ENCODE data around the gene TMEM81.
A peak's percentile ranks its signal among the peaks of the same experiment; 100 is the strongest.

The TMEM81 gene

DNA sequence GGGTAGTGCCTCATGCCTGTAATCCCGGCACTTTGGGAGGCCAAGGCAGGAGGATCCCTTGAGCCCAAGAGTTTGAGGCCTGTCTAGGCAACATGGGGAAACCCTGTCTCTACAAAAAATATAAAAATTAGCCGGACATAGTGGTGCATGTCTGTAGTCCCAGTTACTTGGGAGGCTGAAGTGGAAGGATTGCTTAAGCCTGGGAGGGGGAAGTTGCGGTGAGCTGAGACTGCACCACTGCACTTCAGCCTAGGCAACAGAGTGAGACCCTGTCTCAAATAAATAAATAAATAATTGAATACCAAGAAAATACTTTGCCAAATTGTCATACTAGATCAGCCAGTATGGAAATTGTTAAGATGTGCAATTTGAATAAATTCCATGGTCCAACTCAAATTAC lies 43.4 kb upstream of the TMEM81 start:
- Histone ChIP-seq H3K4me3 (ENCODE audit: low read depth, low read length) (no peak overlapping the region), H2BK5ac (ENCODE audit: low read depth, low read length, poor library complexity) (no peak overlapping the region), H3K79me1 (ENCODE audit: low read length) (no peaks in the 10 kb centered on the region), H2BK120ac (ENCODE audit: insufficient read depth, low read length, poor library complexity) (no peak overlapping the region), H4K8ac (ENCODE audit: low read depth, low read length) (no peak overlapping the region), H3K4me2 (ENCODE audit: low read length) (no peak overlapping the region), H2AK5ac (ENCODE audit: low read length) (no peak overlapping the region), H3K4ac (ENCODE audit: low read depth, low read length) (no peak overlapping the region), H3K14ac (ENCODE audit: low read length) (no peak overlapping the region), H3K79me2 (ENCODE audit: control insufficient read depth, insufficient read depth, low read length, poor library complexity) (no peaks in the 10 kb centered on the region), H3K18ac (ENCODE audit: low read length) (no peak overlapping the region), H3K9ac (ENCODE audit: low read length) (no peak overlapping the region), H4K91ac (ENCODE audit: low read depth, low read length) (no peak overlapping the region), H3K27ac (ENCODE audit: low read depth, low read length) (no peak overlapping the region), H3K23ac (ENCODE audit: low read length) (no peak overlapping the region), H4K12ac (ENCODE audit: low read depth, low read length) (no peak overlapping the region), H2BK12ac (ENCODE audit: low read length) (no peak overlapping the region), H3K27me3 (ENCODE audit: insufficient read depth, low read length) (no peaks in the 10 kb centered on the region), H3K36me3 (ENCODE audit: control insufficient read depth in 1 of 2, insufficient read depth in 2 of 2, low read length in 2 of 2) (no peaks in the 10 kb centered on the region), H2AFZ (ENCODE audit: insufficient read depth, low read length, poor library complexity) (no peak overlapping the region), H3K4me1 (ENCODE audit: control insufficient read depth in 1 of 2, insufficient read depth in 2 of 2, low read length in 2 of 2) (peaks cover 0 to 2% of the 10 kb centered on the region in 2 experiments), H3K9me3 (ENCODE audit: insufficient read depth, low read depth, low read length) (no peaks in the 10 kb centered on the region)
- no CpG with 5 or more reads among the region's 3 CpGs for WGBS (ENCODE audit: extremely low coverage, insufficient coverage, insufficient read length)
- DNase-seq = no peak

DNA sequence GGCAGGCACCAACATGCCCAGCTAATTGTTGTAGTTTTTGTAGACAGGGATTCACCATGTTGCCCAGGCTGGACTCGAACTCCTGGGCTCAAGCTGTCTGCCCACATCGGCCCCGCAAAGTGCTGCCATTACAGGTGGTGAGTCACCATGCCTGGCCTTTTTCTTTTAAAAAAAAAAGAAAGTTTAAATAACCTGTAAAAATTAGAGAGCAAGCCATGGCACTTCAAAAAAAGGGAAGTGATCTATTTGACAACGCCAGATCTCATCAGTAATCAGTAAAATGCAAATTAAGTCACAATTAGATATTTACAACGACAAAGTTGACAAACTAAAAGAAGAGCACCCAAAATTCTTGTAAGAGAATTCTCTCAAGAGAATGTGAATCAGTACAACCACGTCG lies 40.5 kb upstream of the TMEM81 start:
- Histone ChIP-seq H3K23ac (ENCODE audit: low read length) (no peak overlapping the region), H4K8ac (ENCODE audit: low read depth, low read length) (no peak overlapping the region), H4K91ac (ENCODE audit: low read depth, low read length) (no peak overlapping the region), H2AK5ac (ENCODE audit: low read length) (no peak overlapping the region), H3K27ac (ENCODE audit: low read depth, low read length) (no peak overlapping the region), H3K27me3 (ENCODE audit: insufficient read depth, low read length) (no peaks in the 10 kb centered on the region), H3K4me2 (ENCODE audit: low read length) (no peak overlapping the region), H3K4ac (ENCODE audit: low read depth, low read length) (no peak overlapping the region), H3K9ac (ENCODE audit: low read length) (no peak overlapping the region), H3K4me1 (ENCODE audit: control insufficient read depth in 1 of 2, insufficient read depth in 2 of 2, low read length in 2 of 2) (peaks cover 2 to 6% of the 10 kb centered on the region in 2 experiments), H3K18ac (ENCODE audit: low read length) (no peak overlapping the region), H3K79me2 (ENCODE audit: control insufficient read depth, insufficient read depth, low read length, poor library complexity) (peaks cover 8% of the 10 kb centered on the region), H3K36me3 (ENCODE audit: control insufficient read depth in 1 of 2, insufficient read depth in 2 of 2, low read length in 2 of 2) (no peaks in the 10 kb centered on the region), H2BK120ac (ENCODE audit: insufficient read depth, low read length, poor library complexity) (no peak overlapping the region), H2AFZ (ENCODE audit: insufficient read depth, low read length, poor library complexity) (no peak overlapping the region), H3K4me3 (ENCODE audit: low read depth, low read length) (no peak overlapping the region), H3K79me1 (ENCODE audit: low read length) (peaks cover 3% of the 10 kb centered on the region), H3K9me3 (ENCODE audit: insufficient read depth, low read depth, low read length) (no peaks in the 10 kb centered on the region), H2BK5ac (ENCODE audit: low read depth, low read length, poor library complexity) (no peak overlapping the region), H3K14ac (ENCODE audit: low read length) (no peak overlapping the region), H4K12ac (ENCODE audit: low read depth, low read length) (no peak overlapping the region), H2BK12ac (ENCODE audit: low read length) (no peak overlapping the region)
- DNase-seq = no peak
- no CpG with 5 or more reads among the region's 7 CpGs for WGBS (ENCODE audit: extremely low coverage, insufficient coverage, insufficient read length)

DNA sequence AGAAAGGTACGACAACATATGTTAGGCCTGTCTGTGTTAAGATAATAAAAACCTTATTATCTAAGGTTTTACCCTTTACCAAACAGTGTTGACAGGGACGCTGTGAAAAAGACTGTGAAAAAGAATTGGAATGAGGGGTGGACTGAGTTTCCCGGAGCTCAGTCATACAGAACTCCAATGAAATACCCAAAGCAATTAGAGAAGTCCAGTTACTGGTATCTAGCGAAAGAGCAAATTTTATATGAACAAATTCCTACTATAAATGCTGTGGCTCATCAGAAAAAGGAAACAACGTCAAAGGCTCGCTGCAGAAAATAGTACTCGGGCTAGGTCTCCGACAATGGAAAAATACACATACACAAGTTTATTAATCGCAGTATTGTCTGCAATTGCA lies 38.2 kb upstream of the TMEM81 start:
- H4K8ac ChIP-seq (ENCODE audit: low read depth, low read length) = peak overlapping the region; percentile 94
- no peak overlapping the region for H2BK12ac ChIP-seq (ENCODE audit: low read length)
- no peak overlapping the region for H3K18ac ChIP-seq (ENCODE audit: low read length)
- H3K9me3 ChIP-seq (ENCODE audit: insufficient read depth, low read depth, low read length) = no peaks in the 10 kb centered on the region
- H3K27me3 ChIP-seq (ENCODE audit: insufficient read depth, low read length) = no peaks in the 10 kb centered on the region
- peak overlapping the region; percentile 84 for H4K12ac ChIP-seq (ENCODE audit: low read depth, low read length)
- H4K91ac ChIP-seq (ENCODE audit: low read depth, low read length) = no peak overlapping the region
- DNase-seq = no peak
- H2BK5ac ChIP-seq (ENCODE audit: low read depth, low read length, poor library complexity) = no peak overlapping the region
- no peak overlapping the region for H2AK5ac ChIP-seq (ENCODE audit: low read length)
- H3K4me1 ChIP-seq (ENCODE audit: control insufficient read depth in 1 of 2, insufficient read depth in 2 of 2, low read length in 2 of 2) = peaks cover 2 to 6% of the 10 kb centered on the region in 2 experiments
- no peak overlapping the region for H3K4me3 ChIP-seq (ENCODE audit: low read depth, low read length)
- no peak overlapping the region for H2BK120ac ChIP-seq (ENCODE audit: insufficient read depth, low read length, poor library complexity)
- no peak overlapping the region for H3K27ac ChIP-seq (ENCODE audit: low read depth, low read length)
- no CpG with 5 or more reads among the region's 9 CpGs for WGBS (ENCODE audit: extremely low coverage, insufficient coverage, insufficient read length)
- H3K4me2 ChIP-seq (ENCODE audit: low read length) = peak overlapping the region; percentile 79
- H3K79me1 ChIP-seq (ENCODE audit: low read length) = peaks cover 3% of the 10 kb centered on the region
- H3K9ac ChIP-seq (ENCODE audit: low read length) = no peak overlapping the region
- H3K36me3 ChIP-seq (ENCODE audit: control insufficient read depth in 1 of 2, insufficient read depth in 2 of 2, low read length in 2 of 2) = peaks cover 1 to 7% of the 10 kb centered on the region in 2 experiments
- H3K23ac ChIP-seq (ENCODE audit: low read length) = no peak overlapping the region
- peaks cover 8% of the 10 kb centered on the region for H3K79me2 ChIP-seq (ENCODE audit: control insufficient read depth, insufficient read depth, low read length, poor library complexity)
- peak overlapping the region; percentile 67 for H2AFZ ChIP-seq (ENCODE audit: insufficient read depth, low read length, poor library complexity)
- H3K4ac ChIP-seq (ENCODE audit: low read depth, low read length) = no peak overlapping the region
- no peak overlapping the region for H3K14ac ChIP-seq (ENCODE audit: low read length)

DNA sequence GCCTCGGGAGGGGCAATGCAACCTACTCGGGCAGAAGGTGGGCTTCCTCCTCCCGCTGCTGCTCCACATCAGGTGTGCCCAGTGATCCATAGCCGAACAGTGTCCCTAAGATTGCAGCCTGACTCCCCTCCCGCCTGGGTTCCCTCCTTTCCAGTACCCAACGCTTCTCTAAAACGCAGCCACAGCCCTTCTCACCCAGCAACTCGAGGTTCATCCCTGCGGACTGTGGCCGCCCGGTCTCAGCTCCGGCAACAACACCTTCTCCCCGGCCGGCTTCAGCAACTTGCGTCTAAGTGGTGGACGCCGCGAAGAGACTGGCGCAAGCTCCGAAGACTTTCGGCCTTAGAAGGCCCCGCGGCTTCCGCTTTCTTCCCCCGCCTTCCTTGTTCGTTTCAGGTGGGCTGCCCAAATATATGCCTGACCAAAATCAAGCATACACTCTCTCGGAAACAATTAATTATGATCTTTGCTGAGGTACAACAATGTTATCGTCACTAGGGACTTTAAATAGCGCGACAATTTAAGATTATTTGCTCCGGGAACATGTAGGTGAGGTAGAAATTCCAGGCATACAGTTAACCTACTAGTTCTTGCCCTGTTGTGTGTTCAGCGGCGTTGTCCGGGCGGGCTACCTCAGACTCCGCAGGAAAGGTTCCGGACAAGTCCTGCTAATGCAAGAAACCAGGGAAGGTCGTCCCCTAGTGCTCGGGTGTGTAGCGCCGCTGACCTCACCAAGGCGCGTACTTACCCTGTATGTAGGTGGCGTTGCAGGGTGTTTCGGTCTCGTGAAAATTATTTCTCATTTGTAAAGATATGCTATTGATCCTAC lies 37.6 kb upstream of the TMEM81 start, which contains the start of gene RBBP5:
RBBP5 (minus strand) TSS at position 319 of the 829 bp plus-strand sequence; CDS start at position 214, 105 bp downstream.
- H3K4me3 ChIP-seq (ENCODE audit: low read depth, low read length) = peak within 1 kb of the TSS; percentile 94
- no peak within 1 kb of the TSS for H3K23ac ChIP-seq (ENCODE audit: low read length)
- peaks cover 8% of the 10 kb centered on the region for H3K79me2 ChIP-seq (ENCODE audit: control insufficient read depth, insufficient read depth, low read length, poor library complexity)
- peak within 1 kb of the TSS; percentile 84 for H4K12ac ChIP-seq (ENCODE audit: low read depth, low read length)
- H2AFZ ChIP-seq (ENCODE audit: insufficient read depth, low read length, poor library complexity) = peak within 1 kb of the TSS; percentile 67
- H4K91ac ChIP-seq (ENCODE audit: low read depth, low read length) = peak within 1 kb of the TSS; percentile 7
- H2AK5ac ChIP-seq (ENCODE audit: low read length) = peak within 1 kb of the TSS; percentile 60
- H3K79me1 ChIP-seq (ENCODE audit: low read length) = peaks cover 3% of the 10 kb centered on the region
- peak within 1 kb of the TSS; percentile 37 for H3K14ac ChIP-seq (ENCODE audit: low read length)
- peak within 1 kb of the TSS; percentile 94 for H4K8ac ChIP-seq (ENCODE audit: low read depth, low read length)
- H3K9ac ChIP-seq (ENCODE audit: low read length) = peak within 1 kb of the TSS; percentile 95
- peak within 1 kb of the TSS; percentile 81 for H3K18ac ChIP-seq (ENCODE audit: low read length)
- H3K4me2 ChIP-seq (ENCODE audit: low read length) = peak within 1 kb of the TSS; percentile 89
- H3K9me3 ChIP-seq (ENCODE audit: insufficient read depth, low read depth, low read length) = no peaks in the 10 kb centered on the region
- H3K36me3 ChIP-seq (ENCODE audit: control insufficient read depth in 1 of 2, insufficient read depth in 2 of 2, low read length in 2 of 2) = peaks cover 5 to 7% of the 10 kb centered on the region in 2 experiments
- peak within 1 kb of the TSS; percentile 9 for H2BK120ac ChIP-seq (ENCODE audit: insufficient read depth, low read length, poor library complexity)
- peak within 1 kb of the TSS; percentile 2 for H2BK5ac ChIP-seq (ENCODE audit: low read depth, low read length, poor library complexity)
- no peaks in the 10 kb centered on the region for H3K27me3 ChIP-seq (ENCODE audit: insufficient read depth, low read length)
- H3K27ac ChIP-seq (ENCODE audit: low read depth, low read length) = peak within 1 kb of the TSS; percentile 29
- H3K4ac ChIP-seq (ENCODE audit: low read depth, low read length) = peak within 1 kb of the TSS; percentile 49
- peaks cover 2 to 6% of the 10 kb centered on the region in 2 experiments for H3K4me1 ChIP-seq (ENCODE audit: control insufficient read depth in 1 of 2, insufficient read depth in 2 of 2, low read length in 2 of 2)
- no peak within 1 kb of the TSS for H2BK12ac ChIP-seq (ENCODE audit: low read length)
- DNase-seq = peak; percentile 93 to 99
- no CpG with 5 or more reads among the region's 46 CpGs for WGBS (ENCODE audit: extremely low coverage, insufficient coverage, insufficient read length)

Measured in trophoblast cell (in vitro differentiated cells and primary cell).